Liver (tissue), 9 donors: ENCODE data around the gene EGFR. TPM values are rescaled to one million over a fixed set of nuclear protein-coding genes. Genes with fewer than 3 reads are reported as not detected.

ENCODE experiments used
- DNase-seq: peaks from one replicate; pipeline ENCODE4 v3.0.0-alpha.2; 2017; ENCODE audit warnings: low spot score
- H3K27ac ChIP-seq, 2 donors: one replicate each; pipeline ENCODE4 v1.7.0; 2013; ENCODE audit warnings: inconsistent platforms in 2 of 2, low read length in 2 of 2, control low read depth in 1 of 2, low read depth in 1 of 2, mild to moderate bottlenecking in 1 of 2
- H3K27me3 ChIP-seq, 4 donors: one replicate each; pipeline versions ENCODE4 v1.6.1 to v1.7.0; 2013; ENCODE audit warnings: low read length in 3 of 4, inconsistent platforms in 1 of 4, mild to moderate bottlenecking in 1 of 4, moderate library complexity in 1 of 4; ENCODE audit not compliant: control insufficient read depth in 4 of 4, insufficient read depth in 4 of 4
- H3K36me3 ChIP-seq, 4 donors: one replicate each; pipeline versions ENCODE4 v1.6.1 to v1.7.0; 2013; ENCODE audit warnings: low read length in 3 of 4, mild to moderate bottlenecking in 3 of 4, low read depth in 1 of 4, moderate library complexity in 1 of 4; ENCODE audit not compliant: control insufficient read depth in 4 of 4, insufficient read depth in 3 of 4
- H3K4me1 ChIP-seq, 4 donors: one replicate each; pipeline versions ENCODE4 v1.6.1 to v1.7.0; 2013; ENCODE audit warnings: low read length in 3 of 4, mild to moderate bottlenecking in 3 of 4, moderate library complexity in 1 of 4; ENCODE audit not compliant: control insufficient read depth in 4 of 4, insufficient read depth in 4 of 4
- H3K4me3 ChIP-seq, 3 donors: one replicate each; pipeline versions ENCODE4 v1.6.1 to v1.7.0; 2013; ENCODE audit warnings: low read length in 3 of 3, control low read depth in 1 of 3, low read depth in 1 of 3, mild to moderate bottlenecking in 1 of 3
- H3K9ac ChIP-seq, 2 donors: one replicate each; pipeline ENCODE4 v1.7.0; 2013; ENCODE audit warnings: low read length in 2 of 2, mild to moderate bottlenecking in 2 of 2, moderate library complexity in 2 of 2, control low read depth in 1 of 2, low read depth in 1 of 2
- H3K9me3 ChIP-seq, 4 donors: one replicate each; pipeline versions ENCODE4 v1.6.1 to v1.7.0; 2013; ENCODE audit warnings: low read length in 3 of 4; ENCODE audit not compliant: control insufficient read depth in 4 of 4
- ATF3 ChIP-seq: IDR thresholded peaks from 2 replicates; pipeline ENCODE4 v1.6.1; 2016; ENCODE audit warnings: antibody characterized with exemption
- CTCF ChIP-seq: fragments of 150-350 bp; IDR thresholded peaks from 2 replicates; pipeline ENCODE4 v1.5.1; 2017; ENCODE audit warnings: improper control_type of control experiment, low read depth, low read length; ENCODE audit not compliant: missing input control
- FOXA1 ChIP-seq: IDR thresholded peaks from 2 replicates; pipeline ENCODE4 v1.6.1; 2016; ENCODE audit warnings: antibody characterized with exemption
- FOXA2 ChIP-seq: IDR thresholded peaks from 2 replicates; pipeline ENCODE4 v1.6.1; 2016; ENCODE audit warnings: antibody characterized with exemption
- GABPA ChIP-seq, 2 donors: IDR thresholded peaks in 1 of 2; conservative IDR thresholded peaks in 1 of 2; 2 replicates each; pipeline ENCODE4 v1.6.1; 2016; ENCODE audit warnings: antibody characterized with exemption in 2 of 2, mild to moderate bottlenecking in 1 of 2, moderate library complexity in 1 of 2
- HNF4A ChIP-seq, 2 donors: conservative IDR thresholded peaks; 2 replicates each; pipeline ENCODE4 v1.6.1; 2016; ENCODE audit warnings: antibody characterized with exemption in 2 of 2, mild to moderate bottlenecking in 2 of 2
- HNF4G ChIP-seq: IDR thresholded peaks from 2 replicates; pipeline ENCODE4 v1.6.1; 2016; ENCODE audit warnings: antibody characterized with exemption
- JUND ChIP-seq, 2 donors: IDR thresholded peaks; 2 replicates each; pipeline ENCODE4 v1.6.1; 2016; ENCODE audit warnings: antibody characterized with exemption in 2 of 2
- MAX ChIP-seq: IDR thresholded peaks from 2 replicates; pipeline ENCODE4 v1.6.1; 2016; ENCODE audit warnings: antibody characterized with exemption
- NR2F2 ChIP-seq: IDR thresholded peaks from 2 replicates; pipeline ENCODE4 v1.6.1; 2016; ENCODE audit warnings: antibody characterized with exemption
- RAD21 ChIP-seq, 2 donors: IDR thresholded peaks; 2 replicates each; pipeline ENCODE4 v1.6.1; 2016; ENCODE audit warnings: antibody characterized with exemption in 2 of 2, mild to moderate bottlenecking in 2 of 2
- REST ChIP-seq: IDR thresholded peaks from 2 replicates; pipeline ENCODE4 v1.6.1; 2016; ENCODE audit warnings: antibody characterized with exemption, mild to moderate bottlenecking
- RXRA ChIP-seq, 2 donors: IDR thresholded peaks; 2 replicates each; pipeline ENCODE4 v1.6.1; 2017 to 2018; ENCODE audit warnings: antibody characterized with exemption in 2 of 2, mild to moderate bottlenecking in 1 of 2
- SP1 ChIP-seq: IDR thresholded peaks from 2 replicates; pipeline ENCODE4 v1.6.1; 2018; ENCODE audit warnings: antibody characterized with exemption, mild to moderate bottlenecking
- TAF1 ChIP-seq: conservative IDR thresholded peaks from 2 replicates; pipeline ENCODE4 v1.6.1; 2016; ENCODE audit warnings: antibody characterized with exemption, mild to moderate bottlenecking
- YY1 ChIP-seq: IDR thresholded peaks from 2 replicates; pipeline ENCODE4 v1.6.1; 2016; ENCODE audit warnings: antibody characterized with exemption, mild to moderate bottlenecking
- ZBTB33 ChIP-seq: IDR thresholded peaks from 2 replicates; pipeline ENCODE4 v1.6.1; 2016; ENCODE audit warnings: antibody characterized with exemption
- WGBS: extraction: QIAGEN DNeasy Blood & Tissue Kit; methylation state at CpG from one replicate; pipeline ENCODE4 v1.1.7; 2013; 5-methylcytosine and 5-hydroxymethylcytosine counted together
- polyA plus RNA-seq, 2 donors: library from polyadenylated mRNA; stranded (reverse) in 1 of 2; unstranded in 1 of 2; fragments of 200-250 nt in 1 of 2; fragments of >200 nt in 1 of 2; fragmentation: Nextera tagmentation in 1 of 2; extraction: Ambion mirVana in 1 of 2; gene quantifications; one replicate each; pipeline versions ENCODE4 v1.2.1 to v1.2.3, GENCODE V29; 2013 to 2015
- total RNA-seq, 2 donors: library from RNA; depleted of rRNA; stranded (reverse); fragments of >200 nt; gene quantifications; one replicate each; pipeline ENCODE4 v1.2.3, GENCODE V29; 2014
- donor health status: healthy.
- donor health status: healthy.
- donor health status: healthy.
- donor health status: healthy.
- donor health status: healthy.

EGFR gene
- total and polyA plus RNA-seq, 4 donors: 22.6 to 37.0 (median 27.7) TPM

- DNase-seq: no peak
- Histone ChIP-seq H3K9ac (no peak overlapping the region), H3K36me3 (peaks cover 0 to 3% (median 0%) of the 10 kb centered on the region in 4 donors), H3K4me3 (no peak overlapping the region), H3K4me1 (peaks cover 0 to 12% (median 3%) of the 10 kb centered on the region in 4 donors), H3K9me3 (no peaks in the 10 kb centered on the region), H3K27me3 (no peaks in the 10 kb centered on the region), H3K27ac (no peak overlapping the region)
- TF ChIP-seq SP1: no peak
- TF ChIP-seq NR2F2: no peak
- TF ChIP-seq FOXA1: no peak
- TF ChIP-seq HNF4G: no peak
- TF ChIP-seq CTCF: no peak
- no peak for TF ChIP-seq FOXA2
- no peak for TF ChIP-seq REST
- TF ChIP-seq TAF1: no peak
- TF ChIP-seq GABPA (IDR thresholded peaks at IDR 0.05 in 1 of 2, conservative IDR thresholded peaks at IDR 0.05 in 1 of 2): no peak
- no peak for TF ChIP-seq RAD21 (IDR thresholded peaks at IDR 0.05)
- TF ChIP-seq ATF3: no peak
- no peak for TF ChIP-seq HNF4A (conservative IDR thresholded peaks at IDR 0.05)
- no peak for TF ChIP-seq RXRA (IDR thresholded peaks at IDR 0.05)
- no peak for TF ChIP-seq MAX
- TF ChIP-seq ZBTB33: no peak
- no peak for TF ChIP-seq YY1
- no peak for TF ChIP-seq JUND (IDR thresholded peaks at IDR 0.05)
- WGBS: 92% methylated on average over 12 of the region's 12 CpGs
Measured at GRCh38 chr7:55124989-55125875, 106.4 kb downstream of the EGFR start.
